H9 (cell line): ENCODE measurements around the gene PGF. TPM values are rescaled to one million over a fixed set of nuclear protein-coding genes. Genes with fewer than 3 reads are reported as not detected.

Experiments
- DNase-seq: peaks from one replicate; pipeline ENCODE4 v3.0.0-alpha.2; 2017
- H2AFZ ChIP-seq: one replicate; pipeline ENCODE4 v1.6.1; 2013; ENCODE audit warnings: mild to moderate bottlenecking, low read length, control low read depth, moderate library complexity
- H2AK5ac ChIP-seq: 2 replicates; pipeline ENCODE4 v1.6.1; 2013; ENCODE audit warnings: low read length, control low read depth, mixed read lengths; ENCODE audit not compliant: insufficient read length
- H2BK120ac ChIP-seq: one replicate; pipeline ENCODE4 v1.6.1; 2013; ENCODE audit warnings: low read depth, mild to moderate bottlenecking, low read length, control low read depth, inconsistent platforms; ENCODE audit not compliant: poor library complexity, severe bottlenecking
- H2BK12ac ChIP-seq: 2 replicates; pipeline ENCODE4 v1.6.1; 2013; ENCODE audit warnings: low read length, control low read depth, mixed read lengths, low read depth; ENCODE audit not compliant: insufficient read length
- H2BK15ac ChIP-seq: 2 replicates; pipeline ENCODE4 v1.6.1; 2013; ENCODE audit warnings: low read depth, low read length, control low read depth
- H2BK20ac ChIP-seq: one replicate; pipeline ENCODE4 v1.6.1; 2013; ENCODE audit warnings: low read depth, mild to moderate bottlenecking, low read length, control low read depth, inconsistent platforms; ENCODE audit not compliant: poor library complexity, severe bottlenecking
- H2BK5ac ChIP-seq: 2 replicates; pipeline ENCODE4 v1.6.1; 2013; ENCODE audit warnings: low read length, control low read depth, mixed read lengths; ENCODE audit not compliant: insufficient read length
- H3K14ac ChIP-seq: 2 replicates; pipeline ENCODE4 v1.6.1; 2013; ENCODE audit warnings: low read length, control low read depth; ENCODE audit not compliant: insufficient read depth
- H3K18ac ChIP-seq: 2 replicates; pipeline ENCODE4 v1.6.1; 2013; ENCODE audit warnings: low read depth, mild to moderate bottlenecking, mixed read lengths, low read length, control low read depth; ENCODE audit not compliant: insufficient read length
- H3K23ac ChIP-seq: 2 replicates; pipeline ENCODE4 v1.6.1; 2013; ENCODE audit warnings: low read length, control low read depth, mixed read lengths, low read depth; ENCODE audit not compliant: insufficient read length
- H3K23me2 ChIP-seq: 2 replicates; pipeline ENCODE4 v1.6.1; 2013; ENCODE audit warnings: low read depth, mild to moderate bottlenecking, mixed read lengths, low read length, control low read depth; ENCODE audit not compliant: insufficient read length, poor library complexity, severe bottlenecking
- H3K27ac ChIP-seq: 2 replicates; pipeline ENCODE4 v1.5.1; 2013; ENCODE audit warnings: low read length, control low read depth, mixed read lengths, low read depth; ENCODE audit not compliant: insufficient read length
- H3K27me3 ChIP-seq: 2 replicates; pipeline ENCODE4 v1.6.1; 2013; ENCODE audit warnings: low read length, control low read depth, inconsistent platforms; ENCODE audit not compliant: insufficient read depth
- H3K4ac ChIP-seq: 2 replicates; pipeline ENCODE4 v1.6.1; 2013; ENCODE audit warnings: low read depth, mild to moderate bottlenecking, control low read depth, inconsistent platforms, low read length, moderate library complexity
- H3K4me1 ChIP-seq: 2 replicates; pipeline ENCODE4 v1.6.1; 2013; ENCODE audit warnings: low read length, control low read depth, inconsistent platforms; ENCODE audit not compliant: insufficient read depth
- H3K4me2 ChIP-seq: 2 replicates; pipeline ENCODE4 v1.6.1; 2013; ENCODE audit warnings: low read length, control low read depth, mixed read lengths; ENCODE audit not compliant: insufficient read length, insufficient read depth
- H3K56ac ChIP-seq: 2 replicates; pipeline ENCODE4 v1.6.1; 2013; ENCODE audit warnings: low read depth, mild to moderate bottlenecking, mixed read lengths, low read length, control low read depth; ENCODE audit not compliant: insufficient read length
- H3K79me1 ChIP-seq: 2 replicates; pipeline ENCODE4 v1.6.1; 2013; ENCODE audit warnings: low read depth, mild to moderate bottlenecking, moderate library complexity, low read length, control low read depth, inconsistent platforms; ENCODE audit not compliant: insufficient read depth, poor library complexity, severe bottlenecking
- H3K79me2 ChIP-seq: 2 replicates; pipeline ENCODE4 v1.6.1; 2013; ENCODE audit warnings: low read length, control low read depth, inconsistent platforms; ENCODE audit not compliant: insufficient read depth
- H3K9ac ChIP-seq: 2 replicates; pipeline ENCODE4 v1.6.1; 2013; ENCODE audit warnings: low read length, control low read depth, mixed read lengths; ENCODE audit not compliant: insufficient read length; ENCODE audit errors: extremely low read depth
- H3K9me3 ChIP-seq: one replicate; pipeline ENCODE4 v1.6.1; 2013; ENCODE audit warnings: low read depth, low read length, inconsistent platforms; ENCODE audit not compliant: control insufficient read depth
- H3T11ph ChIP-seq: one replicate; pipeline ENCODE4 v1.6.1; 2013; ENCODE audit warnings: mild to moderate bottlenecking, low read length, control low read depth, inconsistent platforms
- H4K20me1 ChIP-seq: one replicate; pipeline ENCODE4 v1.6.1; 2013; ENCODE audit not compliant: control insufficient read depth, insufficient read length, insufficient read depth
- H4K5ac ChIP-seq: 2 replicates; pipeline ENCODE4 v1.6.1; 2013; ENCODE audit warnings: low read depth, mild to moderate bottlenecking, mixed read lengths, low read length, control low read depth; ENCODE audit not compliant: insufficient read length
- H4K8ac ChIP-seq: replicated peaks from 2 replicates; pipeline ENCODE4 v1.6.1; 2013; ENCODE audit warnings: low read length, control low read depth, mixed read lengths, low read depth; ENCODE audit not compliant: insufficient read length
- H4K91ac ChIP-seq: 2 replicates; pipeline ENCODE4 v1.6.1; 2013; ENCODE audit warnings: low read depth, mild to moderate bottlenecking, moderate library complexity, mixed read lengths, low read length, control low read depth; ENCODE audit not compliant: insufficient read length
- H3K27ac Mint-ChIP-seq, 3 experiments: 2 replicates in 2 of 3; 3 replicates in 1 of 3; pipeline ENCODE4 v1.8.0; 2020 to 2021; ENCODE audit warnings: mixed read lengths in 3 of 3, mild to moderate bottlenecking in 1 of 3, moderate library complexity in 1 of 3
- H3K27me3 Mint-ChIP-seq: 2 replicates; pipeline ENCODE4 v1.8.0; 2021; ENCODE audit warnings: low read depth, mild to moderate bottlenecking, moderate library complexity, mixed read lengths
- H3K36me3 Mint-ChIP-seq, 3 experiments: 2 replicates in 2 of 3; 3 replicates in 1 of 3; pipeline ENCODE4 v1.8.0; 2020 to 2021; ENCODE audit warnings: low read depth in 3 of 3, mixed read lengths in 3 of 3; ENCODE audit not compliant: insufficient read depth in 1 of 3
- H3K4me1 Mint-ChIP-seq, 2 experiments: 2 replicates each; pipeline ENCODE4 v1.8.0; 2020; ENCODE audit warnings: mixed read lengths in 2 of 2
- H3K4me3 Mint-ChIP-seq, 2 experiments: 2 replicates in 1 of 2; 3 replicates in 1 of 2; pipeline ENCODE4 v1.8.0; 2020 to 2021; ENCODE audit warnings: mild to moderate bottlenecking in 2 of 2, mixed read lengths in 2 of 2, moderate library complexity in 1 of 2
- H3K9me3 Mint-ChIP-seq, 2 experiments: 2 replicates in 1 of 2; 3 replicates in 1 of 2; pipeline ENCODE4 v1.8.0; 2020; ENCODE audit warnings: mild to moderate bottlenecking in 2 of 2, mixed read lengths in 2 of 2, moderate library complexity in 1 of 2
- WGBS: extraction: QIAGEN DNeasy Blood & Tissue Kit; methylation state at CpG from one replicate; pipeline ENCODE4 v1.1.7; 2013; ENCODE audit warnings: missing lambda C conversion rate, low lambda C conversion rate, mixed read lengths; ENCODE audit not compliant: insufficient read length; ENCODE audit errors: extremely low coverage; 5-methylcytosine and 5-hydroxymethylcytosine counted together
- total RNA-seq: library from RNA; stranded (reverse); gene quantifications from 2 replicates; pipeline ENCODE4 v1.2.1, GENCODE V29; 2021
- TF ChIP-seq, protein P1 (sequence below): fragments of 200-600 bp; sonication (generic); conservative IDR thresholded peaks from 3 replicates; pipeline ENCODE4 v1.8.0; 2021; ENCODE audit warnings: antibody characterized with exemption, mild to moderate bottlenecking

Gene PGF
- total RNA-seq, 1 experiment from 2014 or later, result 2.3 TPM

GRCh38 chr14:74909501-74909900, 45.9 kb downstream of the PGF start:
- H3K4me1 ChIP-seq, result no peaks in the 10 kb centered on the region
- H2BK120ac ChIP-seq, result no peak overlapping the region
- H3K9me3 ChIP-seq, result no peaks in the 10 kb centered on the region
- H3K56ac ChIP-seq, result no peak overlapping the region
- no peak overlapping the region for H4K5ac ChIP-seq
- H3K14ac ChIP-seq, result no peak overlapping the region
- no peak overlapping the region for H3T11ph ChIP-seq
- H3K23me2 ChIP-seq, result no peaks in the 10 kb centered on the region
- peaks cover 0 to 9% (median 1%) of the 10 kb centered on the region in 3 experiments; a peak in 4 of 7 replicates for H3K36me3 Mint-ChIP-seq
- H4K8ac ChIP-seq, result no peak overlapping the region
- H3K9me3 Mint-ChIP-seq, result no peaks in the 10 kb centered on the region
- no peak overlapping the region for H3K27ac Mint-ChIP-seq
- H2BK12ac ChIP-seq, result no peak overlapping the region
- no peaks in the 10 kb centered on the region for H3K27me3 ChIP-seq
- no peak overlapping the region for H2BK5ac ChIP-seq
- TF ChIP-seq, protein P1, sequence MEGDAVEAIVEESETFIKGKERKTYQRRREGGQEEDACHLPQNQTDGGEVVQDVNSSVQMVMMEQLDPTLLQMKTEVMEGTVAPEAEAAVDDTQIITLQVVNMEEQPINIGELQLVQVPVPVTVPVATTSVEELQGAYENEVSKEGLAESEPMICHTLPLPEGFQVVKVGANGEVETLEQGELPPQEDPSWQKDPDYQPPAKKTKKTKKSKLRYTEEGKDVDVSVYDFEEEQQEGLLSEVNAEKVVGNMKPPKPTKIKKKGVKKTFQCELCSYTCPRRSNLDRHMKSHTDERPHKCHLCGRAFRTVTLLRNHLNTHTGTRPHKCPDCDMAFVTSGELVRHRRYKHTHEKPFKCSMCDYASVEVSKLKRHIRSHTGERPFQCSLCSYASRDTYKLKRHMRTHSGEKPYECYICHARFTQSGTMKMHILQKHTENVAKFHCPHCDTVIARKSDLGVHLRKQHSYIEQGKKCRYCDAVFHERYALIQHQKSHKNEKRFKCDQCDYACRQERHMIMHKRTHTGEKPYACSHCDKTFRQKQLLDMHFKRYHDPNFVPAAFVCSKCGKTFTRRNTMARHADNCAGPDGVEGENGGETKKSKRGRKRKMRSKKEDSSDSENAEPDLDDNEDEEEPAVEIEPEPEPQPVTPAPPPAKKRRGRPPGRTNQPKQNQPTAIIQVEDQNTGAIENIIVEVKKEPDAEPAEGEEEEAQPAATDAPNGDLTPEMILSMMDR, result no peak
- H3K79me2 ChIP-seq, result no peaks in the 10 kb centered on the region
- no peak overlapping the region for H3K23ac ChIP-seq
- H2AK5ac ChIP-seq, result no peak overlapping the region
- no peak overlapping the region for H3K27ac ChIP-seq
- peaks cover 0 to 3% of the 10 kb centered on the region in 2 experiments; a peak in 2 of 4 replicates for H3K4me1 Mint-ChIP-seq
- no peak for DNase-seq
- H3K79me1 ChIP-seq, result no peaks in the 10 kb centered on the region
- H3K18ac ChIP-seq, result no peak overlapping the region
- H2BK15ac ChIP-seq, result no peak overlapping the region
- H3K4me3 Mint-ChIP-seq, result no peak overlapping the region
- no CpG with 5 or more reads among the region's 14 CpGs for WGBS
- H3K27me3 Mint-ChIP-seq, result no peaks in the 10 kb centered on the region; the same call in 1 of the 2 replicates
- no peak overlapping the region for H2AFZ ChIP-seq
- H4K20me1 ChIP-seq, result no peaks in the 10 kb centered on the region
- H3K4ac ChIP-seq, result no peak overlapping the region
- no peak overlapping the region for H3K9ac ChIP-seq
- H3K4me2 ChIP-seq, result no peak overlapping the region
- no peak overlapping the region for H4K91ac ChIP-seq
- no peak overlapping the region for H2BK20ac ChIP-seq
